Testis (tissue), 5 donors: ENCODE results near the gene PCSK1N. TPM values are rescaled to one million over a fixed set of nuclear protein-coding genes. Genes with fewer than 3 reads are reported as not detected.
"Not testable (repeated sequence)": the region's sequence is repeated elsewhere in the genome, so short reads cannot be mapped to it uniquely, and the experiment has no call there.

Experiments
- DNase-seq: peaks from one replicate; pipeline ENCODE4 v3.0.0-alpha.2; 2019
- H3K27ac ChIP-seq, 2 donors: fragments of 200-600 bp; sonication (generic); one replicate each; pipeline ENCODE4 v1.5.1; 2019
- H3K27me3 ChIP-seq: fragments of 200-600 bp; sonication (generic); one replicate; pipeline ENCODE4 v1.5.1; 2019
- H3K36me3 ChIP-seq: fragments of 200-600 bp; sonication (generic); one replicate; pipeline ENCODE4 v1.5.1; 2017; ENCODE audit warnings: low read depth; ENCODE audit errors: missing control alignments
- H3K4me1 ChIP-seq: fragments of 200-600 bp; sonication (generic); one replicate; pipeline ENCODE4 v1.5.1; 2019
- H3K4me3 ChIP-seq, 2 donors: fragments of 200-600 bp; sonication (generic); one replicate each; pipeline ENCODE4 v1.5.1; 2017 to 2019
- H3K9me3 ChIP-seq: fragments of 200-600 bp; sonication (generic); one replicate; pipeline ENCODE4 v1.5.1; 2017
- POLR2A ChIP-seq: fragments of 450-650 bp; IDR thresholded peaks from one replicate; pipeline ENCODE4 v1.6.1; 2017; ENCODE audit warnings: antibody characterized with exemption, mild to moderate bottlenecking, moderate library complexity
- WGBS, 2 donors: methylation state at CpG; one replicate each; pipeline ENCODE4 v1.1.5; 2018; 5-methylcytosine and 5-hydroxymethylcytosine counted together
- intact Hi-C: fragments of 100-400 bp; cut with DNase I; formaldehyde crosslinking; loops from one replicate; pipeline ENCODE4 v1.15.1; 2023; ENCODE audit warnings: low total_unique reads
- long read RNA-seq, 2 donors: transcript quantifications; one replicate each; lab custom pipeline, GENCODE V29; 2026
- polyA plus RNA-seq: library from polyadenylated mRNA; stranded (reverse); fragments of 350-450 nt; fragmentation: Illumina TruSeq; extraction: RNeasy Lipid Tissue Mini Kit (QIAGEN cat#74804); gene quantifications from one replicate; pipeline ENCODE4 v1.2.3, GENCODE V29; 2014; ENCODE audit warnings: low read depth, low replicate concordance; ENCODE audit not compliant: insufficient read depth
- total RNA-seq, 2 donors: library from RNA; depleted of rRNA; stranded (reverse); fragments of >200 nt; gene quantifications; one replicate each; pipeline ENCODE4 v1.2.3, GENCODE V29; 2016
- TF ChIP-seq, protein P1 (sequence below), 3 experiments: fragments of 450-650 bp in 2 of 3; fragments of 200-600 bp in 1 of 3; sonication (generic) in 1 of 3; IDR thresholded peaks; one replicate each; pipeline ENCODE4 v1.5.1; 2016 to 2019; ENCODE audit warnings: antibody characterized with exemption in 3 of 3, mild to moderate bottlenecking in 2 of 3, moderate library complexity in 1 of 3

Gene PCSK1N, protein sequence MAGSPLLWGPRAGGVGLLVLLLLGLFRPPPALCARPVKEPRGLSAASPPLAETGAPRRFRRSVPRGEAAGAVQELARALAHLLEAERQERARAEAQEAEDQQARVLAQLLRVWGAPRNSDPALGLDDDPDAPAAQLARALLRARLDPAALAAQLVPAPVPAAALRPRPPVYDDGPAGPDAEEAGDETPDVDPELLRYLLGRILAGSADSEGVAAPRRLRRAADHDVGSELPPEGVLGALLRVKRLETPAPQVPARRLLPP
- 10 to 100 TPM; 62.5 to 82.8 TPM for total RNA-seq
- 8.6 TPM for polyA plus RNA-seq
- long read RNA-seq, donor 1, transcript PCSK1N-201 (3 exons, 1,050 nt), result major isoform, 44 of 78 reads
- long read RNA-seq, donor 1, partial matches to known transcripts, result 34 of 78 reads
- long read RNA-seq, donor 1, other reads (novel, unspliced or antisense), result 0 of 78 reads
- long read RNA-seq, donor 2, transcript PCSK1N-201 (3 exons, 1,050 nt), result major isoform, 17 of 22 reads
- long read RNA-seq, donor 2, partial matches to known transcripts, result 5 of 22 reads
- long read RNA-seq, donor 2, other reads (novel, unspliced or antisense), result 0 of 22 reads

DNA sequence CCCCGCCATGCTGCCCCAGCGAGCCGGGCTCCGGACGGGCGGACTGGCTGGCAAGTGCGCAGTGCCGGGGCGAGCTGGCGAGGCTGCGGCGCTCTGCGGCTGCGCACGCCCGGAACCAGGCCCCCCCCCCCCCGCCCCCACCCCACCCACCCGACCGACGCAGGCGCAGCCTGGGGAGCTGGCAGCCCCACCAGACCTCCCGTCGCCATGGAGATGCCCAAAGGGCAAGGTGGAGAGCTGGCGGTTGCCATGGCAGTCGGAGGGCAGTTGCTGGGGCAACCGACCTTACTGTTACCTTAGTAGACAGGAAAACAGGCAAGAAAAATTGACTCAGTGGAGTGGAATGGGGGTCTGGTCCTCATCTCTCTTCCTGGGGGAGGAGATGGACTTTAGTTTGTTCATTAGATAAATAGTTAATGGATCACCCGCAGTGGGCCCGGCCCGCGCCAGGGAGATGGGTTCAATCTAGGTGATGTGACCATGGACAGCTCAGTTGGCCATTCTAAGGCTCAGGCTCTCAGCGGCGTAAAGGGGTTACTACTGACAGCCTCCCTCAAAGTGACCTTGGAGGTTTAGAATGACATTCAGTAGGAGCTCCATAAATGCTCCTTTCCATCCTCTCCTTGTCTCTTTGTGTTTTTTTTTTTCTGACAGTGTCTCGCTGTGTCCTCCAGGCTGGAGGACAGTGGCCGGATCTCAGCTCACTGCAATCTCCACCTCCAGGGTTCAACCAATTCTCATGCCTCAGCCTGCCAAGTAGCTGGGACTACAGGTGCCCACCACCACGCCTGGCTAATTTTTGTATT is at the start of gene PCSK1N:
Gene PCSK1N (minus strand): TSS at position 87 of the 806 bp plus-strand sequence. CDS start 78 bp downstream, at position 9.
- TF ChIP-seq POLR2A, result no peak
- TF ChIP-seq, protein P1, sequence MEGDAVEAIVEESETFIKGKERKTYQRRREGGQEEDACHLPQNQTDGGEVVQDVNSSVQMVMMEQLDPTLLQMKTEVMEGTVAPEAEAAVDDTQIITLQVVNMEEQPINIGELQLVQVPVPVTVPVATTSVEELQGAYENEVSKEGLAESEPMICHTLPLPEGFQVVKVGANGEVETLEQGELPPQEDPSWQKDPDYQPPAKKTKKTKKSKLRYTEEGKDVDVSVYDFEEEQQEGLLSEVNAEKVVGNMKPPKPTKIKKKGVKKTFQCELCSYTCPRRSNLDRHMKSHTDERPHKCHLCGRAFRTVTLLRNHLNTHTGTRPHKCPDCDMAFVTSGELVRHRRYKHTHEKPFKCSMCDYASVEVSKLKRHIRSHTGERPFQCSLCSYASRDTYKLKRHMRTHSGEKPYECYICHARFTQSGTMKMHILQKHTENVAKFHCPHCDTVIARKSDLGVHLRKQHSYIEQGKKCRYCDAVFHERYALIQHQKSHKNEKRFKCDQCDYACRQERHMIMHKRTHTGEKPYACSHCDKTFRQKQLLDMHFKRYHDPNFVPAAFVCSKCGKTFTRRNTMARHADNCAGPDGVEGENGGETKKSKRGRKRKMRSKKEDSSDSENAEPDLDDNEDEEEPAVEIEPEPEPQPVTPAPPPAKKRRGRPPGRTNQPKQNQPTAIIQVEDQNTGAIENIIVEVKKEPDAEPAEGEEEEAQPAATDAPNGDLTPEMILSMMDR (IDR thresholded peaks at IDR 0.05), result no peak
- Histone ChIP-seq H3K9me3 (no peaks in the 10 kb centered on the region), H3K4me3 (peak within 1 kb of the TSS in 1 of 2 donors; percentile 20), H3K36me3 (no peaks in the 10 kb centered on the region), H3K4me1 (no peaks in the 10 kb centered on the region), H3K27me3 (no peaks in the 10 kb centered on the region), H3K27ac (no peak within 1 kb of the TSS)
- 54 to 71% methylated on average over 3 to 10 of the region's 35 CpGs for WGBS, 2 donors
- intact Hi-C loops, result no loop called here
- peak; percentile 19 for DNase-seq

DNA sequence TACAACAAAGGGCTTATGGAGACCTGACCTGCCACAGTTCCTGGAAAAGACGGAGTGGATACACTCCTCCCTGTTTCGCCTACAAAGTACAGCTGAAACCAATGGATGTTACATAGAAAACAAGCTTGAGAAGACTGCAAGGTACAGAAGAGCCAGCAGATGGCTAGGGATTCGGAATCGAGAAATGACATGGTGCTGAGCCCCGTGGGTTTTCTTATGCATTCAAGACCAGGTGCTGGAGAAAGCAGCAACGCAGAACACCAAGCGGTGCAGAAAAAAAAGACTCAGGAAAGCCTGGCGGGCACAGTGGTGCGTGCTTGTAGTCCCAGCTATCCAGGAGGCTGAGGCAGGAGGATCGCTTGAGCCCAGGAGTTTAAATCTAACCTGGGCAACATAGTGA is 48.3 kb upstream of the PCSK1N start:
- intact Hi-C loops, result no loop called here
- Histone ChIP-seq H3K9me3 (no peaks in the 10 kb centered on the region), H3K27me3 (no peaks in the 10 kb centered on the region), H3K27ac (no peak overlapping the region), H3K36me3 (no peaks in the 10 kb centered on the region), H3K4me3 (no peak overlapping the region), H3K4me1 (no peaks in the 10 kb centered on the region)
- TF ChIP-seq POLR2A, result no peak
- TF ChIP-seq, protein P1 (IDR thresholded peaks at IDR 0.05), result no peak
- 73 to 76% methylated on average over 9 to 10 of the region's 10 CpGs for WGBS, 2 donors
- DNase-seq, result no peak

DNA sequence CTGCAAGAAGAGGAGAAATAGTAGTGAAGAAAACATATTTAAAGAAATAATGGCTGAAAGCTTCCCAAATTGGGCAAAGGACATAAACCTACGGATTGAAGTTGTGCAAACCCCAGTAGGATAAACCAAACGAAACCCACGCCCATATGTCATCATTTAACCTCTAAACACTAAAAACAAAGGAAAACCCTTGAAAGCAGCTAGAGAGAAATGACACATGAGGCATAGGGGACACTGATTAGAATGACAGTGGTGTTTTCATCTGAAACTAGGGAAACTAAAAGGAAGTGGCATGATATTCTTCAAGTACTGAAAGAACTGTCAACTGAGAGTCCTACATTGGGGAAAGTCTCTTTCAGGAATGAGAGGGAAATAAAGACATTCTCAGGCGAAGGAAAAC is 41.5 kb upstream of the PCSK1N start:
- H3K36me3 ChIP-seq, H3K9me3 ChIP-seq, DNase-seq, H3K27me3 ChIP-seq, H3K27ac ChIP-seq, intact Hi-C loops, H3K4me3 ChIP-seq, H3K4me1 ChIP-seq: not testable (repeated sequence)
- WGBS, 2 donors, result 62 to 80% methylated on average over 3 to 4 of the region's 4 CpGs

DNA sequence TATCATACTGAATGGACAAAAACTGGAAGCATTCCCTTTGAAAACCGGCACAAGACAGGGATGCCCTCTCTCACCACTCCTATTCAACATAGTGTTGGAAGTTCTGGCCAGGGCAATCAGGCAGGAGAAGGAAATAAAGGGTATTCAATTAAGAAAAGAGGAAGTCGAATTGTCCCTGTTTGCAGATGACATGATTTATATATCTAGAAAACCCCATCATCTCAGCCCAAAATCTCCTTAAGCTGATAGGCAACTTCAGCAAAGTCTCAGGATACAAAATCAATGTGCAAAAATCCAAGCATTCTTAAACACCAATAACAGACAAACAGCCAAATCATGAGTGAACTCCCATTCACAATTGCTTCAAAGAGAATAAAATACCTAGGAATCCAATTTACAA is 36.6 kb upstream of the PCSK1N start:
- H3K27me3 ChIP-seq, H3K36me3 ChIP-seq, H3K9me3 ChIP-seq, DNase-seq, intact Hi-C loops, H3K27ac ChIP-seq, H3K4me1 ChIP-seq, H3K4me3 ChIP-seq: not testable (repeated sequence)
- WGBS, 2 donors, result 80 to 100% methylated on average over 1 of the region's 2 CpGs

DNA sequence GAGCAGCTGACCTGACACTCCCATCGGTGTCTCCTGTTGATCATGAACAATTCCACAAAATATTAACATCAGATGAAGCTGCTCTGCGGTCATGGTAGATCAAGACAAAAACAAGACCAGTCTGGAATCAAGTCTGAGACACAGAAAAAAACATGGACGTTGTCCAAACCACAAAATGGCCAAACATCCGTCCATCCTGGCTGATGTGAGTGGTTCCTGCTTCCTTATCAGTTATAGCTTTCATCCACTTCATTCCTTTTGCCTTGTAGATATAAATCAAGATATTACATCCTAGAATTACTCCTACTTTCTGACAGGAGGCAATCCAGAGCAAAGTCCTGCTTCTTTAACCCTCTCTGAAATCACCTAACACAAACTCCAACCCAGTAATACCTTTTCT is 28.8 kb upstream of the PCSK1N start:
- Histone ChIP-seq H3K9me3 (no peaks in the 10 kb centered on the region), H3K27me3 (no peaks in the 10 kb centered on the region), H3K36me3 (no peaks in the 10 kb centered on the region), H3K27ac (no peak overlapping the region), H3K4me1 (no peaks in the 10 kb centered on the region), H3K4me3 (no peak overlapping the region)
- TF ChIP-seq, protein P1 (IDR thresholded peaks at IDR 0.05), result no peak
- no peak for TF ChIP-seq POLR2A
- no peak for DNase-seq
- WGBS, 2 donors, result 57 to 63% methylated on average over 4 of the region's 4 CpGs
- intact Hi-C loops, result no loop called here
